ENCODE measurements around the gene NBDY. TPM values are rescaled to one million over a fixed set of nuclear protein-coding genes. Genes with fewer than 3 reads are reported as not detected.

NBDY gene
- total RNA-seq, 1 experiment from 2014 or later, result 44.7 TPM

DNA sequence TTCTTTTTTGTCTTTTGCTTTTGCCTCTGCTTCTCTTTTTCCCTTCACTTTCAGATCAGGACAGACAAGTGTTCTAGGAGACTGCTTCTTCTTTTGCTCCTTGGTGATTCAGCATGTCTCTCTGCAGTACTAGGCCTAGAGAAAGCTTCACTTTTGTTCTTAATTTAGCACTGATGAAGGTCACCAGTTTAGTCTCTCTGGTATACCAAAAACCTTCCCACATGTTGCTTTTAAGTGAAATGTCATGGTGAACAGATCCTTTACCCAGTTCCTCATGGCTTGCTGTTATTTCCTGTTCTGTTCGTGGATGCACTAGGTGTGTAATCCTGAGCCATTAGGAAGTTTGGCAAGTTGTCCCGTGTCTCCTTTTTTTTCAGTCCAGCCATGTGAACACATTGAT, 53.3 kb downstream of the NBDY start:
- TF ChIP-seq FOXP1 (CRISPR knock-in tag; IDR thresholded peaks at IDR 0.05; ENCODE audit: borderline replicate concordance) (no peak), PRDM15 (CRISPR knock-in tag; IDR thresholded peaks at IDR 0.05) (no peak), PRRX2 (CRISPR knock-in tag; IDR thresholded peaks at IDR 0.05) (no peak), NFYB (CRISPR knock-in tag; conservative IDR thresholded peaks at IDR 0.05; ENCODE audit: low read depth) (no peak), ZNF121 (CRISPR knock-in tag; IDR thresholded peaks at IDR 0.05) (no peak), TP53 (CRISPR knock-in tag; IDR thresholded peaks at IDR 0.05) (no peak), ZBTB21 (CRISPR knock-in tag; IDR thresholded peaks at IDR 0.05; ENCODE audit: borderline replicate concordance) (no peak)
- no peaks in the 10 kb centered on the region for H3K27me3 Mint-ChIP-seq (ENCODE audit: low read depth)
- peak overlapping the region; percentile 28 for H3K27ac Mint-ChIP-seq
- DNase-seq (ENCODE audit: low spot score) (no peak), ATAC-seq (no peak)
- H3K36me3 Mint-ChIP-seq, result peaks cover 8% of the 10 kb centered on the region; the same call in 1 of the 2 replicates
- no peaks in the 10 kb centered on the region for H3K9me3 Mint-ChIP-seq
- H3K4me3 Mint-ChIP-seq, result no peak overlapping the region
- POLR2A ChIA-PET, result no interaction called here
- peaks cover 22% of the 10 kb centered on the region for H3K4me1 Mint-ChIP-seq
- CTCF ChIA-PET, result no interaction called here

DNA sequence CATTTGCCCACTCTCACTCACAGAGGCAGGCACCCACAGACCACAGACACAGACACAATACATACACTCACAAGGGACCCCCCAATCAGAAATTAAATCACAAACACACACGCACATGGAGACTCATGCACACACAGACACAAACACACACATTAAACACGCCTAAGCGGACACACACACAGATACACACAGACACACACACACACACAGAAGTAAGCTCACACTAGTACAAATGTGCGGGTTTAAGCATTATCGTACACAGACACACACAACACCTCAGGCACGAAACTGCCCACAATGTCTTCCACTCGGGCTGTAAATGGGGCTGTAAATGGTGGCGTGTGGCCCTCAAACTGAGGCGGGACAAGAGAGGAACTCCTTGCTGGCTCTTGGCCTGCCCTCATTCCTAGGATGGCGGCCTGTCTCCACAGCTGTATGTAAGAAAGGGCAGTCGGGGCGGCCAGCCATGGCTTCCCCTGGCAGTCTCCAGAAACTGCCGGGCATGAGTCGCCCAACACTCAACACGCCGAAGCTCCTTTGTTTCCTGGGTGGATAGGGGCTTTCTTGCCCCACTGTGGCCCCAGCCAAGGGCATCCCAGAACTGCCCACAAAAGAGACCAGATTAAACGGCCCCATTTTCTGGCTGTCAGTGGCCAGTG, 53.9 kb downstream of the NBDY start:
- Mint-ChIP-seq H3K4me1 (peaks cover 22% of the 10 kb centered on the region), H3K27me3 (ENCODE audit: low read depth) (no peaks in the 10 kb centered on the region), H3K27ac (peak overlapping the region; percentile 28), H3K4me3 (no peak overlapping the region), H3K9me3 (no peaks in the 10 kb centered on the region), H3K36me3 (peaks cover 8% of the 10 kb centered on the region; the same call in 1 of the 2 replicates)
- ATAC-seq (no peak), DNase-seq (ENCODE audit: low spot score) (no peak)
- POLR2A ChIA-PET, result no interaction called here
- no peak for TF ChIP-seq FOXJ3 (CRISPR knock-in tag; IDR thresholded peaks at IDR 0.05; ENCODE audit: borderline replicate concordance)
- no peak for TF ChIP-seq ZSCAN18 (CRISPR knock-in tag; IDR thresholded peaks at IDR 0.05)
- no peak for TF ChIP-seq GTF2I (CRISPR knock-in tag; conservative IDR thresholded peaks at IDR 0.05)
- TF ChIP-seq, protein P1, sequence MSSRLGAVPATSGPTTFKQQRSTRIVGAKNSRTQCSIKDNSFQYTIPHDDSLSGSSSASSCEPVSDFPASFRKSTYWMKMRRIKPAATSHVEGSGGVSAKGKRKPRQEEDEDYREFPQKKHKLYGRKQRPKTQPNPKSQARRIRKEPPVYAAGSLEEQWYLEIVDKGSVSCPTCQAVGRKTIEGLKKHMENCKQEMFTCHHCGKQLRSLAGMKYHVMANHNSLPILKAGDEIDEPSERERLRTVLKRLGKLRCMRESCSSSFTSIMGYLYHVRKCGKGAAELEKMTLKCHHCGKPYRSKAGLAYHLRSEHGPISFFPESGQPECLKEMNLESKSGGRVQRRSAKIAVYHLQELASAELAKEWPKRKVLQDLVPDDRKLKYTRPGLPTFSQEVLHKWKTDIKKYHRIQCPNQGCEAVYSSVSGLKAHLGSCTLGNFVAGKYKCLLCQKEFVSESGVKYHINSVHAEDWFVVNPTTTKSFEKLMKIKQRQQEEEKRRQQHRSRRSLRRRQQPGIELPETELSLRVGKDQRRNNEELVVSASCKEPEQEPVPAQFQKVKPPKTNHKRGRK (CRISPR knock-in tag; IDR thresholded peaks at IDR 0.05; ENCODE audit: borderline replicate concordance), result no peak
- TF ChIP-seq ZBTB43 (CRISPR knock-in tag; IDR thresholded peaks at IDR 0.05), result no peak
- TF ChIP-seq MXD4 (CRISPR knock-in tag; IDR thresholded peaks at IDR 0.05; ENCODE audit: borderline replicate concordance), result no peak
- TF ChIP-seq, protein P2, sequence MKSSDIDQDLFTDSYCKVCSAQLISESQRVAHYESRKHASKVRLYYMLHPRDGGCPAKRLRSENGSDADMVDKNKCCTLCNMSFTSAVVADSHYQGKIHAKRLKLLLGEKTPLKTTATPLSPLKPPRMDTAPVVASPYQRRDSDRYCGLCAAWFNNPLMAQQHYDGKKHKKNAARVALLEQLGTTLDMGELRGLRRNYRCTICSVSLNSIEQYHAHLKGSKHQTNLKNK (CRISPR knock-in tag; IDR thresholded peaks at IDR 0.05), result no peak
- no peak for TF ChIP-seq ETV6 (CRISPR knock-in tag; IDR thresholded peaks at IDR 0.05)
- TF ChIP-seq NFE2L1 (CRISPR knock-in tag; IDR thresholded peaks at IDR 0.05), result no peak
- CTCF ChIA-PET, result no interaction called here
